Calu3 (cell line): ENCODE measurements around the gene ADIRF. TPM values are rescaled to one million over a fixed set of nuclear protein-coding genes. Genes with fewer than 3 reads are reported as not detected.

Source experiments
- BruUV-seq: library from RNA; stranded (reverse); fragments of 400-500 nt; replicated peaks from 2 replicates; lab custom pipeline; 2021; lab: Mats Ljungman, UMichigan
- CTCF ChIA-PET: fragments of 300-600 bp; sonication (Branson Sonifier 250); formaldehyde crosslinking; loops from one replicate; lab custom pipeline; 2022; ENCODE audit warnings: antibody characterized with exemption; lab: Charles Lee
- DNase-seq: peaks from one replicate; pipeline ENCODE4 v3.0.0; 2022
- H3K27ac Mint-ChIP-seq: one replicate; pipeline ENCODE4 v1.8.0; 2022; ENCODE audit warnings: mixed read lengths; ENCODE audit not compliant: unreplicated experiment
- H3K27me3 Mint-ChIP-seq: one replicate; pipeline ENCODE4 v1.8.0; 2022; ENCODE audit warnings: mixed read lengths; ENCODE audit not compliant: unreplicated experiment
- H3K36me3 Mint-ChIP-seq: one replicate; pipeline ENCODE4 v1.8.0; 2022; ENCODE audit warnings: mild to moderate bottlenecking, moderate library complexity, mixed read lengths; ENCODE audit not compliant: insufficient read depth, unreplicated experiment
- H3K4me1 Mint-ChIP-seq: one replicate; pipeline ENCODE4 v1.8.0; 2022; ENCODE audit warnings: mild to moderate bottlenecking, low read depth, mixed read lengths; ENCODE audit not compliant: unreplicated experiment
- H3K4me3 Mint-ChIP-seq: one replicate; pipeline ENCODE4 v1.8.0; 2022; ENCODE audit warnings: mild to moderate bottlenecking, low read depth, moderate library complexity, mixed read lengths; ENCODE audit not compliant: unreplicated experiment
- H3K9me3 Mint-ChIP-seq: one replicate; pipeline ENCODE4 v1.8.0; 2022; ENCODE audit warnings: low read depth, mixed read lengths; ENCODE audit not compliant: unreplicated experiment
- CTCF ChIP-seq: fragments of 200-600 bp; IDR thresholded peaks from one replicate; pipeline ENCODE4 v1.8.0; 2022; ENCODE audit warnings: antibody characterized with exemption; ENCODE audit not compliant: unreplicated experiment
- intact Hi-C: fragments of 100-400 bp; cut with micrococcal nuclease; formaldehyde crosslinking; loops from one replicate; pipeline ENCODE4 v1.10.0; 2022; ENCODE audit not compliant: unreplicated experiment
- total RNA-seq: library from RNA; stranded (reverse); gene quantifications from 2 replicates; pipeline ENCODE4 v1.2.3, GENCODE V29; 2022

ADIRF gene
- total RNA-seq, 1 experiment from 2014 or later: not detected

- TF ChIP-seq CTCF: no peak
- DNase-seq: no peak
- CTCF ChIA-PET: interaction anchor here (0.6 to 1.3 kb wide), 3 partner anchors 15 to 26 kb away, joined by 3 to 6 read pairs (median 5); no protein-coding TSS in a partner anchor
- no peaks in the 10 kb centered on the region for H3K9me3 Mint-ChIP-seq
- intact Hi-C loops: no loop called here
- H3K27me3 Mint-ChIP-seq: no peaks in the 10 kb centered on the region
- no peak overlapping the region for H3K27ac Mint-ChIP-seq
- no TSS peak for BruUV-seq
- no peak overlapping the region for H3K4me3 Mint-ChIP-seq
- peaks cover under 1% of the 10 kb centered on the region for H3K36me3 Mint-ChIP-seq
- peaks cover 9% of the 10 kb centered on the region for H3K4me1 Mint-ChIP-seq
These were observed 14.3 kb upstream of the ADIRF start for GRCh38 chr10:86953747-86954680.

DNA sequence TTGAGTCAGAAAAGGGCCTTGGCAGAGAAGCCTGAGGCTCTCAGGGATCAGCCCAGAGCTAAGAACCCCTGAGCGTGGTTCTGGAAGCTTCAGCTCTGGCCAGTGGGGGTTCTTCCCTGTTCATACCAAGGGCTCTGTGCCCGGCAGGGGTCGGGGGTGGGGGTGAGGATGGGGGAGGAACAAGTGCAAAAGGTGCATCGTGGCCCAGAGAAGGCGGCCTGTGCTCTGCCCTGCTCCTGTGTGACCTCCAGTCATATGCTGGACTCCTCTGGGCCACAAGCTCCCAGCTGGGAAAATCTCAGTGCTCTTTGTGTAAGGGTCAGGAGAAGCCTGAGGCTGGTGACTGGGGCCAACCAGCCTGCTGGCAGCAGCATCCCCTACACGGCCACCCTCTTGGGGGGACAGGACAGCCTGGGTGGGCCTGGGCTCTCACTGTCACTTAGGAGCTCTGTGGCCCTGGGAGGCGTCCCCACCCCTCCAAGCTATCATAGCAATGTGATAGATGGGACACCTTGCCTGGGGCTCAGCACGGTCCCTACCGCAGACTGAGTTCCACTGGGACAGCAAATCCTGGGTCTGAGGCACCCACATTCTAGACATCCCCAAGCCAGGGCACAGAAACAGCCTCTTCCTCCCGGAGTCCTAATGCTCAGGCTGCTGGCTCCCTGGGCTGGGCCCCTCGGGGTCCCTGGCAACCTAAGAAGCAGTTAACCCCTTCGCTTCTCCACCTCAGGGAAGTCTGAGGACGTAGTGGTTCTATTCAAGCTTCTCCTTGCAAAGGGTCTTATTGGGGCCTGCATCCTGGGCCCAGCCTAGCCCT, 13.4 kb upstream of the ADIRF start:
- Mint-ChIP-seq H3K36me3 (peaks cover 6% of the 10 kb centered on the region), H3K27ac (no peak overlapping the region), H3K4me1 (peaks cover 9% of the 10 kb centered on the region), H3K9me3 (no peaks in the 10 kb centered on the region), H3K4me3 (no peak overlapping the region), H3K27me3 (no peaks in the 10 kb centered on the region)
- no TSS peak for BruUV-seq
- no peak for TF ChIP-seq CTCF
- CTCF ChIA-PET: interaction anchor here (0.6 to 1.3 kb wide), 2 partner anchors 16 kb away, joined by 3 to 5 read pairs; no protein-coding TSS in a partner anchor
- intact Hi-C loops: no loop called here
- DNase-seq: no peak

- peaks cover 9% of the 10 kb centered on the region for H3K4me1 Mint-ChIP-seq
- peaks cover 6% of the 10 kb centered on the region for H3K36me3 Mint-ChIP-seq
- no TSS peak for BruUV-seq
- intact Hi-C loops: no loop called here
- TF ChIP-seq CTCF: no peak
- no peak overlapping the region for H3K27ac Mint-ChIP-seq
- no peak for DNase-seq
- H3K9me3 Mint-ChIP-seq: no peaks in the 10 kb centered on the region
- H3K27me3 Mint-ChIP-seq: no peaks in the 10 kb centered on the region
- CTCF ChIA-PET: interaction anchor here (0.6 kb wide), 1 partner anchor 17 kb away, joined by 3 read pairs; no protein-coding TSS in a partner anchor
- no peak overlapping the region for H3K4me3 Mint-ChIP-seq
These were observed 12.6 kb upstream of the ADIRF start for GRCh38 chr10:86955501-86956194.

DNA sequence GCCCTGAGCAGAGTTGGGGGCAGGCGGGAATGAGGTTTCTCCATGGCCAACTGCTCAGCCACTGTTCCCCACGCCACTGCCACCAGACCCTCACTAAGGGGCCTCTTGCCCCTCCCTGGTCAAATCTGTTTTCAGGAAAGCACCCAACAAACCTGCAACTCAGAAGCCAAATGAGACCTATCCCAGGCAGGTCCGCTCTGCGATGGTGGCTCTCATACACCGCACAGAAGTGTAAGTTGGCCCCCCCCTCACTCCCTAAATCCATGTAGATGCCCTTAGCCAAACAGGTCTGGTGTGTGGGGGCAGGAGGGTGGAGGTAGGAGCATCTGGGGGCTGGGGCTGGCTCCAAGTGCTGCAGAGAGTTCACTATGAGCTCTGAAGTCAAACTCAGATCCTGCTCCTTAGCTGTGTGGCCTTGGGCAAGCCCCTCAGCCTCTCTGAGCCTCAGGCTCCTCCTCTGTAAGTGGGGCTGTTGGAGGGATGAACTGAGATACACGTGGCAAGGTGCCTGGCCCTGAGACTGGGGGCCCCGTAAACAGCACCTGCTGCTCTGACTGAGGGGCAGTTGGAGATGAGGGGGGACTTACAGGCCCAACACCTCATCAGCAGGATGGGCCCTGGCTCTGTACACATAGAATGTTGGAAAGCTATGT, 12.0 kb upstream of the ADIRF start:
- Mint-ChIP-seq H3K27me3 (no peaks in the 10 kb centered on the region), H3K36me3 (peaks cover 6% of the 10 kb centered on the region), H3K4me1 (peaks cover 9% of the 10 kb centered on the region), H3K4me3 (no peak overlapping the region), H3K27ac (no peak overlapping the region), H3K9me3 (no peaks in the 10 kb centered on the region)
- no peak for DNase-seq
- intact Hi-C loops: no loop called here
- no peak for TF ChIP-seq CTCF
- no TSS peak for BruUV-seq
- CTCF ChIA-PET: no interaction called here
